Spinal cord (tissue), 10 donors: ENCODE data around the gene TCF7L1. TPM values are rescaled to one million over a fixed set of nuclear protein-coding genes. Genes with fewer than 3 reads are reported as not detected.

Experiments
- DNase-seq, 6 donors: peaks; one replicate each; pipeline versions ENCODE4 v3.0.0 to v3.0.0-alpha.2; 2013 to 2015; ENCODE audit warnings: low spot score in 6 of 6, low read depth in 4 of 6
- H3K27ac ChIP-seq: one replicate; pipeline ENCODE4 v1.5.1; 2013; ENCODE audit warnings: low read depth, low read length, control low read depth
- H3K27me3 ChIP-seq: one replicate; pipeline ENCODE4 v1.6.1; 2013; ENCODE audit warnings: low read length; ENCODE audit not compliant: control insufficient read depth, insufficient read depth
- H3K36me3 ChIP-seq: one replicate; pipeline ENCODE4 v1.6.1; 2013; ENCODE audit warnings: low read length; ENCODE audit not compliant: control insufficient read depth, insufficient read depth
- H3K4me1 ChIP-seq: one replicate; pipeline ENCODE4 v1.6.1; 2013; ENCODE audit warnings: low read length; ENCODE audit not compliant: control insufficient read depth, insufficient read depth
- H3K4me3 ChIP-seq: one replicate; pipeline ENCODE4 v1.5.1; 2013; ENCODE audit warnings: low read depth, low read length, control low read depth
- H3K9me3 ChIP-seq: one replicate; pipeline ENCODE4 v1.6.1; 2013; ENCODE audit warnings: low read length; ENCODE audit not compliant: control insufficient read depth, insufficient read depth
- WGBS: methylation state at CpG from one replicate; pipeline ENCODE4 v1.1.5; 2013; ENCODE audit warnings: missing lambda C conversion rate; ENCODE audit not compliant: insufficient coverage; 5-methylcytosine and 5-hydroxymethylcytosine counted together
- polyA plus RNA-seq, 2 donors: library from polyadenylated mRNA; unstranded; fragments of 120-200 nt; gene quantifications; one replicate each; pipeline ENCODE4 v1.2.1, GENCODE V29; 2013; ENCODE audit not compliant: insufficient read length in 2 of 2
- total RNA-seq, 2 donors: library from RNA; depleted of rRNA in 1 of 2; stranded (reverse); fragments of 120-200 nt in 1 of 2; fragments of >200 nt in 1 of 2; gene quantifications; one replicate each; pipeline versions ENCODE4 v1.2.3 to v1.2.4, GENCODE V29; 2013 to 2014
- donor health status: healthy.

The TCF7L1 gene
- total and polyA plus RNA-seq, 4 donors: 3.4 to 41.9 (median 19.9) TPM

DNA sequence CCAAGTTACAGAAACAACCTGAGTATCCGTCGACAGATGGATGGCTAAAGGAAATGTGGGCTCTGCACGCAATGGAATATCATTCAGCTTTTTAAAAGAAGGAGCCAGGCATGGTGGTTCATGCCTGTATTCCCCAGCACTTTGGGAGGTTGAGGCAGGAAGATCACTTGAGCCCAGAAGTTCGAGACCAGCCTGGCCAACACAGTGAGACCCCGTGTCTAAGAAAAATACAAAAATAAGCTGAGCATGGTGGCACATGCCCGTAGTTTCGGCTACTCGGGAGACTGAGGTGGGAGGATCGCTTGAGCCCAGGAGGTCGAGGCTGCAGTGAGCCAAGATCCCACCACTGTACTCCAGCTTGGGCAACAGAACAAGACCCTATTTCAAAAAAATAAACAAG is 34.3 kb downstream of the TCF7L1 start:
- Histone ChIP-seq H3K4me3 (no peak overlapping the region), H3K27me3 (no peaks in the 10 kb centered on the region), H3K36me3 (peaks cover 3% of the 10 kb centered on the region), H3K27ac (no peak overlapping the region), H3K4me1 (peaks cover 26% of the 10 kb centered on the region), H3K9me3 (no peaks in the 10 kb centered on the region)
- 97% methylated on average over 6 of the region's 10 CpGs for WGBS
- no peak for DNase-seq

DNA sequence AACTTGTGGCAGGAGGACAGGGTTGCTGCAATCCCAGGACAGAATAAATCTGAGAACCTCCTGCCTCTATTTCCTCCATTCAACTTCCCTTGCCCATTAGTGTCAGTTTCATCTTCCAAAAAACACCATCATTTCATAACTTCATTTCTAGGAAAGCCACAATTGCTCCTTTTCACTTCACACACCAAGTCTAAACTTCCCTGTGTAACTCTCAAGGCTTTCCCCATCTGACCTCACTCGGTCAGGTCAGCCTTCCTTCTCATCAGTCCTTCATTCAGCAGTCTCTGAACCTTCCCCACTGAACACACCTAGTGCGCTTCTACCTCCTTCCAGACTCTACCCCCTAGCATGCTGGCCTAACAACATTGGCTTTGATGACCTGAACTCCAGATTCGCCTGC is 35.8 kb downstream of the TCF7L1 start:
- no peak for DNase-seq
- no peaks in the 10 kb centered on the region for H3K27me3 ChIP-seq
- peaks cover 3% of the 10 kb centered on the region for H3K36me3 ChIP-seq
- H3K4me3 ChIP-seq: no peak overlapping the region
- peaks cover 20% of the 10 kb centered on the region for H3K4me1 ChIP-seq
- H3K9me3 ChIP-seq: no peaks in the 10 kb centered on the region
- WGBS: 96% methylated on average over 2 of the region's 3 CpGs
- H3K27ac ChIP-seq: no peak overlapping the region

- DNase-seq: no peak
- WGBS: 75% methylated on average over 1 of the region's 3 CpGs
- peaks cover 18% of the 10 kb centered on the region for H3K4me1 ChIP-seq
- H3K27me3 ChIP-seq: no peaks in the 10 kb centered on the region
- no peak overlapping the region for H3K27ac ChIP-seq
- H3K9me3 ChIP-seq: no peaks in the 10 kb centered on the region
- H3K36me3 ChIP-seq: peaks cover 3% of the 10 kb centered on the region
- no peak overlapping the region for H3K4me3 ChIP-seq
Observed at GRCh38 chr2:85169581-85169980, 36.4 kb downstream of the TCF7L1 start.

DNA sequence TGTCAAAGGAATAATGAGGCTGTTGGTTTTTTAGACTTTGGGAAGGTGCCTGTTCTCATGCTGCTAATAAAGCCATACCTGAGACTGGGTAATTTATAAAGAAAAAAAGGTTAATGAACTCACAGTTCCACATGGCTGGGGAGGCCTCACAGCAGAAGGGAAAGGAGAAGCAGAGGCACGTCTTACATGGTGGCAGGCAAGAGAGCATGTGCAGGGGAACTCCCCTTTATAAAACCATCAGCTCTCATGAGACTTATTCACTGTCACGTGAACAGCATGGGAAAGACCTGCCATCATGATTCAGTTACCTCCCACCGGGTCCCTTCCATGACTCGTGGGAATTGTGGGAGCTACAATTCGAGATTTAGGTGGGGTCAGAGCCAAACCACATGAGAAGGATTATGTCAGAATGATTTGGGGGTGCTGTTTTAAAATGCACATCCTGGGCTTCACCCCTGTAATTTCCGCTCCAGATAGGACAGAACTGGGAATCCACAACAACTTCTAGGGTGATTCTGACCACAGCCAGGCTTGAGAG is 37.8 kb downstream of the TCF7L1 start:
- peaks cover 26% of the 10 kb centered on the region for H3K4me1 ChIP-seq
- DNase-seq: no peak
- 72% methylated on average over 3 of the region's 6 CpGs for WGBS
- H3K27me3 ChIP-seq: no peaks in the 10 kb centered on the region
- no peak overlapping the region for H3K4me3 ChIP-seq
- H3K36me3 ChIP-seq: peaks cover 5% of the 10 kb centered on the region
- no peak overlapping the region for H3K27ac ChIP-seq
- no peaks in the 10 kb centered on the region for H3K9me3 ChIP-seq

- H3K9me3 ChIP-seq: no peaks in the 10 kb centered on the region
- H3K27ac ChIP-seq: no peak overlapping the region
- peaks cover 5% of the 10 kb centered on the region for H3K36me3 ChIP-seq
- no peak for DNase-seq
- H3K4me3 ChIP-seq: no peak overlapping the region
- 92% methylated on average over 7 of the region's 10 CpGs for WGBS
- H3K27me3 ChIP-seq: no peaks in the 10 kb centered on the region
- peaks cover 28% of the 10 kb centered on the region for H3K4me1 ChIP-seq
Observed at GRCh38 chr2:85171916-85172315, 38.7 kb downstream of the TCF7L1 start.

GRCh38 chr2:85173909-85174308 is 40.7 kb downstream of the TCF7L1 start:
- DNase-seq: no peak
- Histone ChIP-seq H3K9me3 (no peaks in the 10 kb centered on the region), H3K4me1 (peaks cover 35% of the 10 kb centered on the region), H3K36me3 (peaks cover 2% of the 10 kb centered on the region), H3K27ac (no peak overlapping the region), H3K4me3 (no peak overlapping the region), H3K27me3 (no peaks in the 10 kb centered on the region)
- WGBS: 93% methylated on average over 7 of the region's 9 CpGs

- Histone ChIP-seq H3K27me3 (no peaks in the 10 kb centered on the region), H3K36me3 (peaks cover 2% of the 10 kb centered on the region), H3K4me3 (no peak overlapping the region), H3K9me3 (no peaks in the 10 kb centered on the region), H3K4me1 (peaks cover 41% of the 10 kb centered on the region), H3K27ac (peak overlapping the region; percentile 22)
- peak in 2 of 6 donors; percentile 54 to 57 for DNase-seq
- 49% methylated on average over 4 of the region's 6 CpGs for WGBS
Observed at GRCh38 chr2:85174943-85175342, 41.8 kb downstream of the TCF7L1 start.

GRCh38 chr2:85175369-85176299 is 42.4 kb downstream of the TCF7L1 start:
- no peak for DNase-seq
- Histone ChIP-seq H3K36me3 (peaks cover 2% of the 10 kb centered on the region), H3K4me1 (peaks cover 46% of the 10 kb centered on the region), H3K27ac (peak overlapping the region; percentile 22), H3K9me3 (no peaks in the 10 kb centered on the region), H3K27me3 (no peaks in the 10 kb centered on the region), H3K4me3 (no peak overlapping the region)
- 43% methylated on average over 6 of the region's 13 CpGs for WGBS

DNA sequence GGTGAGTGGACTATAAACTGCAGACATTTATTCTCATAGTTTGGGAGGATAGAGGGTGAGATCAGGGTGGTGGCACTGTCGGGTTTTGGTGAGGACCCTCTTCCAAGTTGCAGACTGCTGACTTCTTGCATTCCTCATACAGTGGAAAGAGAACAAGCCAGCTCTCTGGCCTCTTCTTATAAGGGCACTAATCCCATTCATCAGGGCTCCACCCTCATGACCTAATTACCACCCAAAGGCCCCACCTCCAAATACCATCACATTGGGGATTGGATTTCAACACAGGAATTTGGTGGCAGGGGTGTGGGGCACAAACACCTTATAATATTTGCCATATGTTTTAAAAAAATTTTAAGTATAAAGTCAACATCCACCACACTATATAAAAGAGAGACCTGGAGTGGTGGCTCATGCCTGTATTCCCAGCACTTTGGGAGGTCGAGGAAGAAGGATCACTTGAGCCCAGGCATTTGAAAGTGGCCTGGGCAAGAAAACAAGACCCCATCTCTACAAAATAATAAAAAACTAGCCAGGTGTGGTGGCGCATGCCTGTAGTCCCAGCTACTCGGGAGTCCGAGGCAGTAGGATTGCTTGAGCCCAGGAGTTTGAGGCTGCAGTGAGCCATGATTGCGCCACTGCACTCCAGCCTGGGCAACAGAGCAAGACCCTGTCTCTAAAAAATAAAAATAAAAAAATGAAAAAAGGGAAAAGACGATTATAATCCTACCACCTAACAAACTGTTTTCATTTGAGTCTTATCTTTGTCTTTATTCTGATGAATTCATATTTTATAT is 44.0 kb downstream of the TCF7L1 start:
- Histone ChIP-seq H3K9me3 (no peaks in the 10 kb centered on the region), H3K27ac (no peak overlapping the region), H3K4me1 (peaks cover 62% of the 10 kb centered on the region), H3K36me3 (peaks cover 2% of the 10 kb centered on the region), H3K27me3 (no peaks in the 10 kb centered on the region), H3K4me3 (no peak overlapping the region)
- WGBS: 94% methylated on average over 3 of the region's 7 CpGs
- DNase-seq: no peak
